ENCODE results near the gene PCDH9. TPM values are rescaled to one million over a fixed set of nuclear protein-coding genes. Genes with fewer than 3 reads are reported as not detected.

The PCDH9 gene
- polyA plus RNA-seq, 4 donors: 0.27 to 1.1 (median 0.72) TPM; not detected in 1

DNA sequence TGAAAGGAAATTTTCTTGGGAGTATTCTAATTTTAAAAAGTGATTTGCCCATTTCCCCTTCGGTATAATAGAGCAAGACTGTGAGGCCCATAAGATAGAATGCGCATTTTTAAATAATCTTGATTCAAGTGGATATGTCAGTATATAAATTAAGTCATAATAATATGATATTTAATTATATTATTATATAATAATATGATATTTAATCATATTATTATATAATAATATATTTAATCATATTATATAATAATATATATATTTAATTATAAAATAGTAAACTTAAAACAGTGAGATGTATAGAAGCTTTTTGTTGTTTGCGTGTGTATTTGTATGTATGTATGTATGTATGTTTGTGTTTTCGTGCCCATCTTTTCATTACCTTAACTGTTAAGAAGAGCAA is 682.5 kb downstream of the PCDH9 start:
- Histone ChIP-seq H3K9me3 (ENCODE audit: control insufficient read depth in 2 of 2, insufficient read depth in 1 of 2, low read depth in 1 of 2, low read length in 1 of 2) (no peaks in the 10 kb centered on the region), H3K27ac (ENCODE audit: low read depth in 1 of 3, low read length in 2 of 3) (no peak overlapping the region), H3K4me1 (ENCODE audit: control insufficient read depth in 3 of 3, insufficient read depth in 2 of 3, low read depth in 1 of 3, low read length in 2 of 3) (no peaks in the 10 kb centered on the region), H3K27me3 (ENCODE audit: control insufficient read depth in 3 of 3, insufficient read depth in 3 of 3, low read length in 3 of 3) (no peaks in the 10 kb centered on the region), H3K36me3 (ENCODE audit: control insufficient read depth in 3 of 3, insufficient read depth in 2 of 3, low read depth in 1 of 3, low read length in 3 of 3) (no peaks in the 10 kb centered on the region), H3K4me3 (ENCODE audit: low read depth in 1 of 3, low read length in 3 of 3) (no peak overlapping the region)
- FAIRE-seq: no peak
- WGBS, 3 donors: 89 to 97% (median 96%) methylated on average over 4 of the region's 4 CpGs
- DNase-seq: no peak

- FAIRE-seq: no peak
- no peak for DNase-seq
- Histone ChIP-seq H3K27ac (ENCODE audit: low read depth in 1 of 3, low read length in 2 of 3) (no peak overlapping the region), H3K9me3 (ENCODE audit: control insufficient read depth in 2 of 2, insufficient read depth in 1 of 2, low read depth in 1 of 2, low read length in 1 of 2) (no peaks in the 10 kb centered on the region), H3K4me3 (ENCODE audit: low read depth in 1 of 3, low read length in 3 of 3) (no peak overlapping the region), H3K27me3 (ENCODE audit: control insufficient read depth in 3 of 3, insufficient read depth in 3 of 3, low read length in 3 of 3) (no peaks in the 10 kb centered on the region), H3K4me1 (ENCODE audit: control insufficient read depth in 3 of 3, insufficient read depth in 2 of 3, low read depth in 1 of 3, low read length in 2 of 3) (no peaks in the 10 kb centered on the region), H3K36me3 (ENCODE audit: control insufficient read depth in 3 of 3, insufficient read depth in 2 of 3, low read depth in 1 of 3, low read length in 3 of 3) (no peaks in the 10 kb centered on the region)
- 63 to 81% (median 75%) methylated on average over 2 of the region's 2 CpGs for WGBS, 3 donors
Measured at GRCh38 chr13:66546534-66547379, 683.4 kb downstream of the PCDH9 start.

GRCh38 chr13:66543780-66544179 is 686.4 kb downstream of the PCDH9 start:
- no peaks in the 10 kb centered on the region for H3K27me3 ChIP-seq (ENCODE audit: control insufficient read depth in 3 of 3, insufficient read depth in 3 of 3, low read length in 3 of 3)
- no peak for DNase-seq
- no peak overlapping the region for H3K27ac ChIP-seq (ENCODE audit: low read depth in 1 of 3, low read length in 2 of 3)
- WGBS, 3 donors: 48 to 56% (median 51%) methylated on average over 1 of the region's 1 CpG
- FAIRE-seq: no peak
- no peaks in the 10 kb centered on the region for H3K9me3 ChIP-seq (ENCODE audit: control insufficient read depth in 2 of 2, insufficient read depth in 1 of 2, low read depth in 1 of 2, low read length in 1 of 2)
- H3K36me3 ChIP-seq (ENCODE audit: control insufficient read depth in 3 of 3, insufficient read depth in 2 of 3, low read depth in 1 of 3, low read length in 3 of 3): no peaks in the 10 kb centered on the region
- no peak overlapping the region for H3K4me3 ChIP-seq (ENCODE audit: low read depth in 1 of 3, low read length in 3 of 3)
- H3K4me1 ChIP-seq (ENCODE audit: control insufficient read depth in 3 of 3, insufficient read depth in 2 of 3, low read depth in 1 of 3, low read length in 2 of 3): no peaks in the 10 kb centered on the region

DNA sequence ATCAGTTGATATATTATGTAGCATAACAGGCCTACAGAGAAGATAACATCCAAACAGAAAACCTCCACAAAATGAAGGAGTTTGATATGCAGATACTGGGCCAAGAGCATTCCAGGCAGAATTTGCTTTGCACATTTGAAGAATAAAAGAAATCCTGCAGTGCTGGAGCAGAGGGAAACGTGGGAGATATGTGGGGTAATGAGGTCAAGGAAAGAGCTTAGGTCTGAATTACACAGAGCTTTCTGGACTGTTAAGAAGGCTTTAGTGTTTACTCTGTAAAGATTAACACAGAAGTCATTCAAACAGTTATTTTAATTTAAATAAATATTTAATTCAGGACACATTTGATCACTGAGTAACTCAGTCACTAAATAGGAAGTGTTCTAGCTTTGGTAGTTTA is 692.7 kb downstream of the PCDH9 start:
- DNase-seq (no peak), FAIRE-seq (no peak)
- Histone ChIP-seq H3K27me3 (ENCODE audit: control insufficient read depth in 3 of 3, insufficient read depth in 3 of 3, low read length in 3 of 3) (no peaks in the 10 kb centered on the region), H3K4me1 (ENCODE audit: control insufficient read depth in 3 of 3, insufficient read depth in 2 of 3, low read depth in 1 of 3, low read length in 2 of 3) (no peaks in the 10 kb centered on the region), H3K4me3 (ENCODE audit: low read depth in 1 of 3, low read length in 3 of 3) (no peak overlapping the region), H3K27ac (ENCODE audit: low read depth in 1 of 3, low read length in 2 of 3) (no peak overlapping the region), H3K9me3 (ENCODE audit: control insufficient read depth in 2 of 2, insufficient read depth in 1 of 2, low read depth in 1 of 2, low read length in 1 of 2) (no peaks in the 10 kb centered on the region), H3K36me3 (ENCODE audit: control insufficient read depth in 3 of 3, insufficient read depth in 2 of 3, low read depth in 1 of 3, low read length in 3 of 3) (no peaks in the 10 kb centered on the region)
- WGBS, 3 donors: 11 to 44% (median 13%) methylated on average over 1 of the region's 1 CpG

GRCh38 chr13:66536746-66537145 is 693.4 kb downstream of the PCDH9 start:
- FAIRE-seq: no peak
- Histone ChIP-seq H3K36me3 (ENCODE audit: control insufficient read depth in 3 of 3, insufficient read depth in 2 of 3, low read depth in 1 of 3, low read length in 3 of 3) (no peaks in the 10 kb centered on the region), H3K4me3 (ENCODE audit: low read depth in 1 of 3, low read length in 3 of 3) (no peak overlapping the region), H3K4me1 (ENCODE audit: control insufficient read depth in 3 of 3, insufficient read depth in 2 of 3, low read depth in 1 of 3, low read length in 2 of 3) (no peaks in the 10 kb centered on the region), H3K9me3 (ENCODE audit: control insufficient read depth in 2 of 2, insufficient read depth in 1 of 2, low read depth in 1 of 2, low read length in 1 of 2) (no peaks in the 10 kb centered on the region), H3K27ac (ENCODE audit: low read depth in 1 of 3, low read length in 2 of 3) (no peak overlapping the region), H3K27me3 (ENCODE audit: control insufficient read depth in 3 of 3, insufficient read depth in 3 of 3, low read length in 3 of 3) (no peaks in the 10 kb centered on the region)
- 49 to 63% (median 52%) methylated on average over 3 of the region's 3 CpGs for WGBS, 3 donors
- DNase-seq: no peak

DNA sequence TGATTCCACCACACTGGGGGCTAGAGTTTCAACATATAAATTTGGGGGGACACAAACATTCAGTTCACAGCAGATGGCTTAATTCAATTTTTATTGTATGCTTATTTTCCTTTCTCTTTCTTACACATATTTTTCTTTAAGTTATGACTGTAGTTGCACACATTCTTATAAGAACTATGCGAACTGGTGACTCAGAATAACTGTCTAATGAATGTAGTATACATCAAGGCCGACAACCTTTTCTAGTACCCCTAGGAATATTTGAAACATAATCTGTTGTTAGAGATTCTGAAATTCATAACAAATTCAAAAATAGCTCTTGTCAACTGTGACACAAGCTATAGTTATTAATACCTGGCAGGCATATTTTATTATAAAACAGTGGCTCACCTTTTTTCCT is 695.6 kb downstream of the PCDH9 start:
- H3K4me1 ChIP-seq (ENCODE audit: control insufficient read depth in 3 of 3, insufficient read depth in 2 of 3, low read depth in 1 of 3, low read length in 2 of 3): no peaks in the 10 kb centered on the region
- no peak overlapping the region for H3K27ac ChIP-seq (ENCODE audit: low read depth in 1 of 3, low read length in 2 of 3)
- no peaks in the 10 kb centered on the region for H3K36me3 ChIP-seq (ENCODE audit: control insufficient read depth in 3 of 3, insufficient read depth in 2 of 3, low read depth in 1 of 3, low read length in 3 of 3)
- H3K27me3 ChIP-seq (ENCODE audit: control insufficient read depth in 3 of 3, insufficient read depth in 3 of 3, low read length in 3 of 3): no peaks in the 10 kb centered on the region
- no peak for FAIRE-seq
- 85 to 90% (median 88%) methylated on average over 2 of the region's 2 CpGs for WGBS, 3 donors
- no peak overlapping the region for H3K4me3 ChIP-seq (ENCODE audit: low read depth in 1 of 3, low read length in 3 of 3)
- DNase-seq: no peak
- H3K9me3 ChIP-seq (ENCODE audit: control insufficient read depth in 2 of 2, insufficient read depth in 1 of 2, low read depth in 1 of 2, low read length in 1 of 2): no peaks in the 10 kb centered on the region

DNA sequence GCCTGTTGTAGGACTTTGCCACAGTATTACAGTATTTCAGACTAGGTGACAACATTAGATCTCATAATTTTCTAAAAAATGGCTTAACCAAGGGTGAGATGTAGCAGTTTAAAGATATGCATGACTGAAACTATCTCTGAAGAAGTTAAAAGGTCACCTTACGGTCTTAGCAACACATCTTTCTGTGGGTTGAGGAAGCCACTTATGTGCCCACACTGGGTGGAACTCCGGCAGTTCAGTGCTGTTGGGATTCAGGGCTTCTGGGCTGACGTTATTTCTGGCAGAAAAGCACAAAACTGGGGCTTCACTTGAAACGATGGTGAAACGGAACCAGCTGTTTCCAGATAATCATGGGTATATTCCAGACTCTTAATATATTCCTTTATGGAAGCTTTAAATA is 697.3 kb downstream of the PCDH9 start:
- WGBS, 3 donors: 73 to 81% (median 80%) methylated on average over 5 of the region's 5 CpGs

GRCh38 chr13:66532146-66532545 is 698.0 kb downstream of the PCDH9 start:
- Histone ChIP-seq H3K27ac (ENCODE audit: low read depth in 1 of 3, low read length in 2 of 3) (no peak overlapping the region), H3K4me1 (ENCODE audit: control insufficient read depth in 3 of 3, insufficient read depth in 2 of 3, low read depth in 1 of 3, low read length in 2 of 3) (no peaks in the 10 kb centered on the region), H3K4me3 (ENCODE audit: low read depth in 1 of 3, low read length in 3 of 3) (no peak overlapping the region), H3K9me3 (ENCODE audit: control insufficient read depth in 2 of 2, insufficient read depth in 1 of 2, low read depth in 1 of 2, low read length in 1 of 2) (no peaks in the 10 kb centered on the region), H3K36me3 (ENCODE audit: control insufficient read depth in 3 of 3, insufficient read depth in 2 of 3, low read depth in 1 of 3, low read length in 3 of 3) (no peaks in the 10 kb centered on the region), H3K27me3 (ENCODE audit: control insufficient read depth in 3 of 3, insufficient read depth in 3 of 3, low read length in 3 of 3) (no peaks in the 10 kb centered on the region)
- 53 to 68% (median 64%) methylated on average over 3 of the region's 3 CpGs for WGBS, 3 donors
- FAIRE-seq (no peak), DNase-seq (no peak)

More for the DNA sequence above, 697.3 kb downstream of the PCDH9 start:
- no peak overlapping the region for H3K27ac ChIP-seq (ENCODE audit: low read depth in 1 of 3, low read length in 2 of 3)
- H3K36me3 ChIP-seq (ENCODE audit: control insufficient read depth in 3 of 3, insufficient read depth in 2 of 3, low read depth in 1 of 3, low read length in 3 of 3): no peaks in the 10 kb centered on the region
- H3K4me3 ChIP-seq (ENCODE audit: low read depth in 1 of 3, low read length in 3 of 3): peak overlapping the region in 1 of 3 donors; percentile 14
- no peaks in the 10 kb centered on the region for H3K4me1 ChIP-seq (ENCODE audit: control insufficient read depth in 3 of 3, insufficient read depth in 2 of 3, low read depth in 1 of 3, low read length in 2 of 3)
- H3K9me3 ChIP-seq (ENCODE audit: control insufficient read depth in 2 of 2, insufficient read depth in 1 of 2, low read depth in 1 of 2, low read length in 1 of 2): no peaks in the 10 kb centered on the region
- H3K27me3 ChIP-seq (ENCODE audit: control insufficient read depth in 3 of 3, insufficient read depth in 3 of 3, low read length in 3 of 3): no peaks in the 10 kb centered on the region
- FAIRE-seq: no peak
- no peak for DNase-seq

- H3K4me1 ChIP-seq (ENCODE audit: control insufficient read depth in 3 of 3, insufficient read depth in 2 of 3, low read depth in 1 of 3, low read length in 2 of 3): no peaks in the 10 kb centered on the region
- no peaks in the 10 kb centered on the region for H3K27me3 ChIP-seq (ENCODE audit: control insufficient read depth in 3 of 3, insufficient read depth in 3 of 3, low read length in 3 of 3)
- WGBS, 3 donors: 90 to 98% (median 97%) methylated on average over 1 of the region's 1 CpG
- DNase-seq (no peak), FAIRE-seq (no peak)
- H3K36me3 ChIP-seq (ENCODE audit: control insufficient read depth in 3 of 3, insufficient read depth in 2 of 3, low read depth in 1 of 3, low read length in 3 of 3): no peaks in the 10 kb centered on the region
- H3K9me3 ChIP-seq (ENCODE audit: control insufficient read depth in 2 of 2, insufficient read depth in 1 of 2, low read depth in 1 of 2, low read length in 1 of 2): no peaks in the 10 kb centered on the region
- H3K4me3 ChIP-seq (ENCODE audit: low read depth in 1 of 3, low read length in 3 of 3): no peak overlapping the region
- no peak overlapping the region for H3K27ac ChIP-seq (ENCODE audit: low read depth in 1 of 3, low read length in 2 of 3)
Measured at GRCh38 chr13:66530686-66531085, 699.5 kb downstream of the PCDH9 start.

Data from small intestine (tissue), 7 donors.